IPS DF 6.9 (cell line): ENCODE results near the gene DDX17.
A peak's percentile ranks its signal among the peaks of the same experiment; 100 is the strongest.

Experiments
- DNase-seq: peaks from one replicate; pipeline ENCODE4 v3.0.0-alpha.2; 2013; ENCODE audit warnings: low read depth, low spot score
- H3K27ac ChIP-seq: one replicate; pipeline ENCODE4 v1.5.1; 2013; ENCODE audit warnings: low read length, control low read depth
- H3K27me3 ChIP-seq: 2 replicates; pipeline ENCODE4 v1.6.1; 2013; ENCODE audit warnings: mild to moderate bottlenecking, low read length; ENCODE audit not compliant: control insufficient read depth, insufficient read depth
- H3K36me3 ChIP-seq: 2 replicates; pipeline ENCODE4 v1.6.1; 2013; ENCODE audit warnings: low read length; ENCODE audit not compliant: control insufficient read depth, insufficient read depth
- H3K4me1 ChIP-seq: 2 replicates; pipeline ENCODE4 v1.6.1; 2013; ENCODE audit warnings: low read length; ENCODE audit not compliant: control insufficient read depth, insufficient read depth
- H3K4me3 ChIP-seq: 2 replicates; pipeline ENCODE4 v1.5.1; 2013; ENCODE audit warnings: mild to moderate bottlenecking, low read length
- H3K9me3 ChIP-seq: 2 replicates; pipeline ENCODE4 v1.6.1; 2013; ENCODE audit warnings: low read length, inconsistent platforms; ENCODE audit not compliant: control insufficient read depth, insufficient read depth
- WGBS: extraction: QIAGEN DNeasy Blood & Tissue Kit; methylation state at CpG from one replicate; pipeline ENCODE4 v1.1.7; 2013; ENCODE audit warnings: mixed read lengths, missing lambda C conversion rate; ENCODE audit not compliant: insufficient read length, insufficient coverage; 5-methylcytosine and 5-hydroxymethylcytosine counted together

The DDX17 gene

DNA sequence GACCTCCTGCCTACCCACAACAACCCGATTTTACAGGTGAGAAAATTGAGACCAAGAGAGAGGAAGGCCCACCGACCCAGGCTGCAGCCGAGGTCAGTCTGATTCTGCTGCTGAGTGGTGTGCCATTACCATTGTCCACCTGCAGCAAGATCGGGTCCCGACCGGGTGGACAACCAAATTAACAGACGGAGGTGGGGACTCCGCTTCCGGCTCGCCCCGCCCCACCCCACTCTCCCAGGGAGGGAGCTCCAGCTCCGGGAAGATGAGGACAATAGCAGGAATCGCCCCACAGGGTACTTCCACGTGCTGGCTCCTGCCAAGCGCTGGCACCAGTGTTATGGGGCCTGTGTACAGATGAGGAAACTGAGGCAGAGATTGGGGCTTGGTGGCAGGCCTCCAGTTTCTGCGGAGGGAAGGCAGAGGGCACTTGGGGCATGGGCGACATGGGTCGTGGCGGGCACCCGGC is 38.6 kb downstream of the DDX17 start:
- H3K36me3 ChIP-seq: no peaks in the 10 kb centered on the region
- H3K9me3 ChIP-seq: no peaks in the 10 kb centered on the region
- H3K4me3 ChIP-seq: peak overlapping the region; percentile 48; the same call in 1 of the 2 replicates
- H3K4me1 ChIP-seq: 0 out of 2 replicates have a peak, but pooled peaks cover 2% of the 10 kb centered on the region
- no peak for DNase-seq
- WGBS: no CpG with 5 or more reads among the region's 20 CpGs
- no peak overlapping the region for H3K27ac ChIP-seq
- no peaks in the 10 kb centered on the region; the same call in 1 of the 2 replicates for H3K27me3 ChIP-seq

DNA sequence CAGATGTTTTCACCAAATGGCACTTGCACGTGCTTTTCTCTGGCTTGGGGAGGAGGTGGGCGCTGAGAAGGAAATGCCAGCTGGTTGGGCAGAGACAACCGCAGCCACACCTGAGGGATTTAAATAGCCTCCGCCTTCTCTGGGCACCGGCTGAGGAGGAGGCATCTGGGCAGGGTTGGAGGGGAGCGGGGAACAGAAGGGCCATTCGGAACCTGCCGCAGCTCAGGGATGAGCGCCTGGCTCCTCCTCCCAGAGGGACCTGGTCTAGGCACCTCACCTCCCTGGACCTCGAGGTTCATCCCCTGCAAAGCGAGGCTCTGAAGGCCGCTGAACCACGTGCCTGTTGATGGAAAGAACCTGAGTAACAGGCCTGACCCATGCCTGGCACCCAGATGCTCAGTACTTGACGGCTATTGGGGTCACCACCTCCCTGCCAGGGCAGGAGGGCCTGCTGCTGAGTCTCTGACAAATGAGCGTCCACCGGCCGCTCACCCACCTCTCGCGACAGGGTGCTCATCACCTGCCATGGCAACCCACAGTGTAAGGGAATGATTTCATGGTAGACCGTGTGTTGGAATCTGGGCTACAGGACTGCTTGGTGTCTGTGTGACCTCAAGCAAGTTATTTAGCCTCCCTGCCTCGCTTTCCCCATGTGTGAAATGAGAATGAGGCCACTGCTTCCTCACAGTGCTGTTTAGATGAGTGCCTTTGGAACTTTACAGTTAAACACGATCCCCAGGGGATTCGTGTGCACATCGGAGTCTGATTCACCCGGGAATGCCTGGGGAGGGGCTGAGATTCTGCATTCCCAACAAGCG is 40.2 kb downstream of the DDX17 start:
- no peak for DNase-seq
- Histone ChIP-seq H3K36me3 (no peaks in the 10 kb centered on the region), H3K27me3 (peaks cover 2% of the 10 kb centered on the region; the same call in 1 of the 2 replicates), H3K9me3 (no peaks in the 10 kb centered on the region), H3K4me3 (no peak overlapping the region), H3K4me1 (0 out of 2 replicates have a peak, but pooled peaks cover 4% of the 10 kb centered on the region), H3K27ac (no peak overlapping the region)
- WGBS: no CpG with 5 or more reads among the region's 26 CpGs

DNA sequence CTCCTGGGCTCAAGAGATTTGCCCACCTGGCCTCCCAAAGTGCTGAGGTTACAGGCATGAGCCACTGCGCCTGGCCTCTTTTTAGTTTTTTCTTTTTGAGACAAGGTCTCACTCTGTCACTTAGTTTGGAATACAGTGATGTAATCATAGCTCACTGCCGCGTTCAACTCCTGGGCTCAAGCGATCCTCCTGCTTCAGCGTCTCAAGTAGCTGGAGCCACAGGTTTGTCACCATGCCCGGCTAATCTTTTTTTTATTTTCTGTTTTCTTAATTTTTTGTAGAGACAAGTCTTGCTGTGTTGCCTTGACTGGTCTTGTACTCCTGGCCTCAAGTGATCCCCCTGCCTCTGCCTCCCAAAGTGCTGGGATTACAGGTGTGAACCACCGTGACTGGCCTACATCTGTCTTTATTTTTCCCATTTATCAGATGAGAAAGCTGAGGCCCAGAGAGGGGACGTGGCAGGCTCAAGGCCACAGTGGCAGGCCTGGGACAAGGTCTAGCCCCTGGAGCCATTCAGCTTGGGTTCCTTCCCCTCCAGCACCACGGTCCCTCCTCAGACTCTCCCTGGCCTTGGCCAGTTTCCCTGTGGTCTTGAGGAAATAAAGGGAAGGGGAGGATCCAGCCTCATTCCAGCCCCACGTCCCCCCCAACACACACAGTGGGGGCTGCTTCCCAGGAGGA is 41.0 kb downstream of the DDX17 start:
- H3K4me3 ChIP-seq: no peak overlapping the region
- H3K4me1 ChIP-seq: 0 out of 2 replicates have a peak, but pooled peaks cover 4% of the 10 kb centered on the region
- H3K27me3 ChIP-seq: peaks cover 2% of the 10 kb centered on the region; the same call in 1 of the 2 replicates
- H3K36me3 ChIP-seq: no peaks in the 10 kb centered on the region
- DNase-seq: no peak
- no CpG with 5 or more reads among the region's 10 CpGs for WGBS
- no peak overlapping the region for H3K27ac ChIP-seq
- no peaks in the 10 kb centered on the region for H3K9me3 ChIP-seq

DNA sequence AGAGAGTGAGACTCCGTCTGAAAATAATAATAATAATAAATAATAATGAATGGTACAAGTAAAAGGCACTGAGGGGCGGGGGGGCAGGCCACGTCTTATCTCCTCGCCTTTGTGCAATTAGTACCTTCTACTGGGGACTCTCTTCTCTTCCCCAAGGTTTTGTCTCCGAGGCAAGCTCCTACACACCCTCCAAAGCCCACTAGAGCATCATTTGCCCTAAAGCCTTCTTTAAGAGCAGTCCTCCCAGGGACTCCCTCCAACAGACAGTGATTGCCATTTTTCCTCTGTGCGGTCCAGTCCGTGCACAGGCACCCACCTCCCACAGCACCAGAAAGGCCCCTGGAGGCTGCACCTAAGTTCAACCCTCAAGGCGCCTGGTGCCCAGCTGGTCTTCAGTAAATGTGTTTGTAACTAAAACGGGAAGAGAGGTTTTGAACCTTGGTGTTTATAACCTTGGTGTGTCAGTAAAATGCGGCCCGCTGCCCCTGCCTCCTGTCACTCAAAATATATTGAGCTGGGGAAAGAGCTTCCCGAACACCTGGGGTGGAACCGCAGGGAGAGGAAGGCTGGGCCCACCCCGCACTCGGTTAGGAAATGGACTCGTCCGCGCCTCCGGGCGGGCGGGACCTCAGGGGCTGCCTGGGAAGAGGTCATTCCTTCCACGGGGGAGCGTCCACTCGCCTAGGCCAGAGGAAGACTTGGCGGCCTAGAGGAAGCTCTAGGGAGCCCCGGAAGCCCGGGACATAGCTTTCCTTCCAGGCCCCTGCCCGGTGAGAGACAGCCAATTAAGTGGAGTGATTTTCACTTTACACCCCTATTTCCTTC is 42.9 kb downstream of the DDX17 start:
- Histone ChIP-seq H3K4me3 (no peak overlapping the region), H3K27ac (no peak overlapping the region), H3K27me3 (peaks cover 2% of the 10 kb centered on the region; the same call in 1 of the 2 replicates), H3K9me3 (no peaks in the 10 kb centered on the region), H3K4me1 (0 out of 2 replicates have a peak, but pooled peaks cover 4% of the 10 kb centered on the region), H3K36me3 (no peaks in the 10 kb centered on the region)
- no peak for DNase-seq
- no CpG with 5 or more reads among the region's 28 CpGs for WGBS

DNA sequence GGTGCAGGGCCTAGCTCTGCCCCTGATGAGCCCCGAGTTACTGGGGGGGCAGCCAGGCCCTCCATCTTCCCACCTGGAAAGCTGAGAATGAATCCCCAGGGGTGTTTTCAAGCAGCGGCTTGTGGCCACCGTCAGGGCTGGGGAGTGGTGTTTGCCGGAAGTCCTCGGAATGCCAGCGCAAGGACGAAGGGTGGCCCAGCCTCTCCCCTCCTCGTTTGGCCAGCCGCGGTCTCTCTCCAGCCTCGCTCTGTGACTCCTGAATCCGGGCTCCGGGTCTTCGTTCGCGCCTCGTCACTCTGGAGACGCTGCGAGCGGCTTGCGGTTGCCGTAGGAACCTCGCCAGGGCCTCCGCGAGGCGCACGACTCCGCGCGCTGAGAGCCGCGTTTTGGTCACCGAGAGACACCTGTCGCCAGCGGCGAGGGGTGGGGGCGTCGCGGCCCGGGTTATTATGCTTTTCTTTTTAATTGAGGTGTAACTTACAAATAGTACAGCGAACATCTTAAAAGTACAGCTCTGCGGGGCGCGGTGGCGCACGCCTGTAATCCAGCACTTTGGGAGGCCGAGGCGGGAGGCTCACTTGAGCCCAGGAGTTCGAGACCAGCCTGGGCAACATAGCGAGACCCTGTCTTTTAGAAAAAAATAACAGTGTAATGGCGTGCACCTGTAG is 44.6 kb downstream of the DDX17 start:
- WGBS: no CpG with 5 or more reads among the region's 51 CpGs
- Histone ChIP-seq H3K27me3 (peaks cover 2% of the 10 kb centered on the region; the same call in 1 of the 2 replicates), H3K4me1 (0 out of 2 replicates have a peak, but pooled peaks cover 1% of the 10 kb centered on the region), H3K9me3 (no peaks in the 10 kb centered on the region), H3K27ac (no peak overlapping the region), H3K4me3 (no peak overlapping the region), H3K36me3 (no peaks in the 10 kb centered on the region)
- peak; percentile 91 for DNase-seq

DNA sequence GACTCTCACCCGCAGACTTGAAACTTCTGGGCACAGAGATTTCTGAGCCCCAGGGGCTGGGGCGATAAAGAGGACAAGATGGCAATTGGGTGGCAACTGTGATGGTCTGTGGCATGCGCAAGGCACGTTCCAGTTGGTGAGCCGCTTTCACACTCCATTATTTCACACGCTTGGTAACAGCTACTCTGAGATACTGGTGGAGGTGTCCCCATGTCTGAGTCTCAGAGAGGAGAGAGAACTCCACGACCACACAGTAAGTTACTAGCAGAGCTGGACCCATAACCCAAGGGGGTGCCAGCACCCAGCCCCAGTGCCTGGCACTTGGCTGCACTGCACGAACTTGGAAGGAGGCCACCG is 45.1 kb downstream of the DDX17 start:
- Histone ChIP-seq H3K4me1 (0 out of 2 replicates have a peak, but pooled peaks cover 1% of the 10 kb centered on the region), H3K27ac (no peak overlapping the region), H3K36me3 (no peaks in the 10 kb centered on the region), H3K4me3 (no peak overlapping the region), H3K27me3 (peaks cover 4% of the 10 kb centered on the region; the same call in 1 of the 2 replicates), H3K9me3 (no peaks in the 10 kb centered on the region)
- WGBS: no CpG with 5 or more reads among the region's 9 CpGs
- DNase-seq: no peak

DNA sequence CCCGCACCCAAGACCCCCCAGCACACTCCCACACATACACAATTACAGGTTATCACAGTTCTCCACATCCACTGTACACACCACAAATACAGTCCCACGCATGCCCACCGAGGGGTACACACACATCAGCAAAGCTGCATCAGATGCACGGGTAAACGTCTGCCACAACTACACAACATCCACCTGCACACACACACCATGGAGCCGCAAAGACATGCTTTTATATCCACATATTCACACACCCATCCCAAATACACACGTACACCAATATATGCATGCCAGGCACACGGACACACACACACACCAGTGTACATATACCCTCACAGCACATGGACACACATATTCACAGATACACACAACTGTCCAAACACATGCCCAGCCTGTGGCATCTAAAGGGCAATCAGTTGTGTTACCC is 45.7 kb downstream of the DDX17 start:
- Histone ChIP-seq H3K9me3 (no peaks in the 10 kb centered on the region), H3K27me3 (peaks cover 4% of the 10 kb centered on the region; the same call in 1 of the 2 replicates), H3K4me1 (0 out of 2 replicates have a peak, but pooled peaks cover 1% of the 10 kb centered on the region), H3K36me3 (no peaks in the 10 kb centered on the region; the same call in 1 of the 2 replicates), H3K4me3 (no peak overlapping the region), H3K27ac (no peak overlapping the region)
- no peak for DNase-seq
- whole genome bisulfite sequencing: 100% methylated on average over 2 of the region's 8 CpGs

DNA sequence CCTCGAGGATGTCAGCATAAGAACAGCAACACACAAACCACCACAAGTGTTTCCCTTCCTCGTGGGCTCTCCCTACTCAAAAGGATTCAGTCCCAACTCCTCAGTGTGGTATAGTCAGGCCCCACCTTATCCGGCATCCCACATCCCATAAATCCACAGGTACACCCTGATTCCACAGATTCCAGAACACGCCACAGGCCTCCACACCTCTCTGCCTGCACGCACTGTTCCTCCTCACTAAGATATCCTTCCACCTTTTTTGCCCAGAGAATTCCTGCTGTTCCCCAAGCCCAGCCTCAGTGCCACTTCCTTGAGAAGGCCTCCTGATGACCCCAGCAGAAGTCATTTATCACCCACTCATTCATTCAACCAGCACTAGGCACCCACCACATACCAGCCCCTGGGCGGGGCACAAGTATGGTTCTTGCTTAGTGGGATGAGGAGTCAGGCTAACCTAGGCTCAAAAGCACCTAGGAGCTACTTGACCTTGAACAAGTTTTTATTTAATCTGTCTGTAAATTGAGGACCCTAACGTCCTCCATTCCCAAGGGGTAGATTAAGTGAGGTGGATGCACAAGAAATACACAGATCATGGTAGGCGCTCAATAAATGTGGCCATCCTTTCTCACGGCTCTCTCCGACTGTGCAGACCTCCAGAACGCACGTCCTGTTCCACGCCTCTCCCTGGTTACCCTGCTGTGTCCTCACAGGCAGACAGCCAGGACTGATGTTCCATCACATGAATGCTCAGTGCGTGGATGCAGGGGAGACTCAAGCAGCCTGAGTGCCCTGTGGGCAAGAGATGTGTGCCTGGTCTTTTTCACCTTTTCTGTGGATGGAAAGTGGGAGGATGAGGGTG is 49.0 kb downstream of the DDX17 start:
- no peak overlapping the region for H3K4me3 ChIP-seq
- no peak for DNase-seq
- H3K4me1 ChIP-seq: 0 out of 2 replicates have a peak, but pooled peaks cover 1% of the 10 kb centered on the region
- no peak overlapping the region for H3K27ac ChIP-seq
- no peaks in the 10 kb centered on the region; the same call in 1 of the 2 replicates for H3K36me3 ChIP-seq
- WGBS: no CpG with 5 or more reads among the region's 14 CpGs
- peaks cover 15% of the 10 kb centered on the region for H3K27me3 ChIP-seq
- H3K9me3 ChIP-seq: no peaks in the 10 kb centered on the region

DNA sequence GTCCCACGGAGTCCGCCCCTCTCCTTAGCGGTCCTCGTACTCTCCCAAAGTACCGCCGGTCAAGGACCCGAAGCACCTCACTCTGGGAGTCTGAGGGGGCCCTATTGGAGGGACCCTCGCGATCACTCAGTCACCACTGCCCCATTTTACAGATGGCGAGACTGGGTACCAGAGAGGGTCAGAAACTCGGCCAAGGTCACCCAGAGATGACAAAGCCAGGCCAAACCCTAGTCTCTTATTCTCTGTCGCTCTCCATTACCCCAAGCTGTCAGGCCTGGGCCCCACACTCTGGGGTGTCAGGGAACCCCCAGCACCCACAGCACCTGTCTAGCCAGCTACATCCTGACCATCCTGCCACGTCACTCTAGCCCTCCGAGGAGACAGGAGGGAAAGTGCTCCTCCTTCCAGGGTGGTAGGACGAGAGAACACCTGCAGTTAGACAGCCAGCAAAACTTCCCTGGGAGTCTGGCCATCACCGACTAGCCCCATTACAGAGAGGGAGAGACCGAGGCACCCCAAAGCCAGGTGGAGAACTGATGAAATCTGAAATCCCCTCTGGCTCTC is 49.8 kb downstream of the DDX17 start:
- no CpG with 5 or more reads among the region's 17 CpGs for WGBS

More for the DNA sequence above, 49.8 kb downstream of the DDX17 start:
- Histone ChIP-seq H3K36me3 (no peaks in the 10 kb centered on the region; the same call in 1 of the 2 replicates), H3K4me1 (0 out of 2 replicates have a peak, but pooled peaks cover 1% of the 10 kb centered on the region), H3K9me3 (no peaks in the 10 kb centered on the region), H3K27me3 (peaks cover 15% of the 10 kb centered on the region), H3K4me3 (peak overlapping the region; percentile 43; the same call in 1 of the 2 replicates), H3K27ac (no peak overlapping the region)
- DNase-seq: no peak
